ENCODE measurements around the gene TDRD10. TPM values are rescaled to one million over a fixed set of nuclear protein-coding genes. Genes with fewer than 3 reads are reported as not detected.

Gene TDRD10
- total RNA-seq, 1 donor from 2014 or later, result not detected

- peaks cover 8% of the 10 kb centered on the region for H3K27me3 Mint-ChIP-seq (ENCODE audit: unreplicated experiment)
- TF ChIP-seq CTCF (IDR thresholded peaks at IDR 0.05; ENCODE audit: partially characterized antibody, unreplicated experiment), result no peak
These were observed 45.4 kb upstream of the TDRD10 start for GRCh38 chr1:154456631-154457030.

GRCh38 chr1:154459080-154459479 is 42.9 kb upstream of the TDRD10 start:
- Mint-ChIP-seq H3K36me3 (ENCODE audit: unreplicated experiment) (no peaks in the 10 kb centered on the region), H3K27ac (ENCODE audit: unreplicated experiment) (no peak overlapping the region), H3K9me3 (ENCODE audit: unreplicated experiment) (peaks cover 1% of the 10 kb centered on the region), H3K27me3 (ENCODE audit: unreplicated experiment) (peaks cover 3% of the 10 kb centered on the region), H3K4me1 (ENCODE audit: low read depth, unreplicated experiment) (peaks cover 3% of the 10 kb centered on the region), H3K4me3 (ENCODE audit: unreplicated experiment) (no peak overlapping the region)
- no peak for TF ChIP-seq CTCF (IDR thresholded peaks at IDR 0.05; ENCODE audit: partially characterized antibody, unreplicated experiment)
- no peak for DNase-seq

More at GRCh38 chr1:154456631-154457030, 45.4 kb upstream of the TDRD10 start:
- Mint-ChIP-seq H3K9me3 (ENCODE audit: unreplicated experiment) (peaks cover 5% of the 10 kb centered on the region), H3K4me1 (ENCODE audit: low read depth, unreplicated experiment) (peaks cover 3% of the 10 kb centered on the region), H3K36me3 (ENCODE audit: unreplicated experiment) (peaks cover 6% of the 10 kb centered on the region), H3K4me3 (ENCODE audit: unreplicated experiment) (no peak overlapping the region), H3K27ac (ENCODE audit: unreplicated experiment) (no peak overlapping the region)
- DNase-seq, result no peak

GRCh38 chr1:154460695-154461260 is 41.2 kb upstream of the TDRD10 start:
- peaks cover 3% of the 10 kb centered on the region for H3K27me3 Mint-ChIP-seq (ENCODE audit: unreplicated experiment)
- no peaks in the 10 kb centered on the region for H3K36me3 Mint-ChIP-seq (ENCODE audit: unreplicated experiment)
- H3K4me1 Mint-ChIP-seq (ENCODE audit: low read depth, unreplicated experiment), result no peaks in the 10 kb centered on the region
- no peak for TF ChIP-seq CTCF (IDR thresholded peaks at IDR 0.05; ENCODE audit: partially characterized antibody, unreplicated experiment)
- no peak overlapping the region for H3K4me3 Mint-ChIP-seq (ENCODE audit: unreplicated experiment)
- H3K9me3 Mint-ChIP-seq (ENCODE audit: unreplicated experiment), result peaks cover 1% of the 10 kb centered on the region
- DNase-seq, result no peak
- no peak overlapping the region for H3K27ac Mint-ChIP-seq (ENCODE audit: unreplicated experiment)

DNA sequence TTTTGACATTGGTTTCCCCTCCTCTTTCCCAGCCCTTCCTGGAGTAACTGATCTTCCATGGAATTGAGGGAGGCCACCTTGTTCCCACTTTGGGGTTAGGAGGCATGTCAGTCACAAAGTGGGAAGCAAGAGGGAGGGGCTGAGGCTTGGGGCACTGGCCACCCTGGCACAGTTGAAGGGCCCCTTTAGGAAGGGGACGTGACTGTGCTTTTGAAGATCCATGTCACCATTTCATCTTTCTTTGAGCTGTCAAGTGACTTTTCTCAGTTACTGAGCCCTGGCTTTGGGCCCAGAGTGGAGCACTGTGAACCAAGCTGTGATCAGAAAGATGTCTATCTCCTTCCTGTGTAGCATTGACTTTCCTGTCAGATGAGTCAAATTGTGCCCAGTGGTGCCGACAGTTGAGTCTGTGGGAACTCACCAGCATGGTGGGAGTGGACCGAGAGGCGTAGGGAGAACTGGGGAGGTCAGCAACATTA is 38.5 kb upstream of the TDRD10 start:
- Mint-ChIP-seq H3K27me3 (ENCODE audit: unreplicated experiment) (peaks cover 3% of the 10 kb centered on the region), H3K9me3 (ENCODE audit: unreplicated experiment) (peaks cover 1% of the 10 kb centered on the region), H3K27ac (ENCODE audit: unreplicated experiment) (no peak overlapping the region), H3K36me3 (ENCODE audit: unreplicated experiment) (no peaks in the 10 kb centered on the region), H3K4me1 (ENCODE audit: low read depth, unreplicated experiment) (peaks cover 7% of the 10 kb centered on the region), H3K4me3 (ENCODE audit: unreplicated experiment) (no peak overlapping the region)
- no peak for DNase-seq
- TF ChIP-seq CTCF (IDR thresholded peaks at IDR 0.05; ENCODE audit: partially characterized antibody, unreplicated experiment), result no peak

DNA sequence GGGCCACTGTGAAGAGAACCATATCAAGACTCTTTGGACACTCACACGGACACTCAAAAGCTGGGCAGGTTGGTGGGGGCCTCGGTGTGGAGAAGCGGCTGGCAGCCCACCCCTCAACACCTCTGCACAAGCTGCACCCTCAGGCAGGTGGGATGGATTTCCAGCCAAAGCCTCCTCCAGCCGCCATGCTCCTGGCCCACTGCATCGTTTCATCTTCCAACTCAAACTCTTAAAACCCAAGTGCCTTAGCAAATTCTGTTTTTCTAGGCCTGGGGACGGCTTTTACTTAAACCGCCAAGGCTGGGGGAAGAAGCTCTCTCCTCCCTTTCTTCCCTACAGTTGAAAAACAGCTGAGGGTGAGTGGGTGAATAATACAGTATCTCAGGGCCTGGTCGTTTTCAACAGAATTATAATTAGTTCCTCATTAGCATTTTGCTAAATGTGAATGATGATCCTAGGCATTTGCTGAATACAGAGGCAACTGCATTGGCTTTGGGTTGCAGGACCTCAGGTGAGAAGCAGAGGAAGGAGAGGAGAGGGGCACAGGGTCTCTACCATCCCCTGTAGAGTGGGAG is 36.3 kb upstream of the TDRD10 start:
- Mint-ChIP-seq H3K27me3 (ENCODE audit: unreplicated experiment) (peaks cover 3% of the 10 kb centered on the region), H3K9me3 (ENCODE audit: unreplicated experiment) (peaks cover 4% of the 10 kb centered on the region), H3K36me3 (ENCODE audit: unreplicated experiment) (no peaks in the 10 kb centered on the region), H3K4me3 (ENCODE audit: unreplicated experiment) (no peak overlapping the region), H3K4me1 (ENCODE audit: low read depth, unreplicated experiment) (peaks cover 11% of the 10 kb centered on the region), H3K27ac (ENCODE audit: unreplicated experiment) (no peak overlapping the region)
- TF ChIP-seq CTCF (IDR thresholded peaks at IDR 0.05; ENCODE audit: partially characterized antibody, unreplicated experiment), result no peak
- DNase-seq, result no peak

Measured in glutamatergic neuron (in vitro differentiated cells).